HCT116 (cell line): ENCODE measurements around the gene C19orf44. TPM values are rescaled to one million over a fixed set of nuclear protein-coding genes. Genes with fewer than 3 reads are reported as not detected.
A peak's percentile ranks its signal among the peaks of the same experiment; 100 is the strongest.

Experiments used
- ATAC-seq: fragments of 200-7000 bp; cut with Tn5 transposase; 2 replicates; pipeline ENCODE4 v1.9.1; 2020; ENCODE audit warnings: mild to moderate bottlenecking, moderate library complexity
- Bru-seq: library from RNA; stranded (reverse); fragments of 400-500 nt; gene quantifications from one replicate; lab custom pipeline; 2021; lab: Mats Ljungman, UMichigan
- BruChase-seq, 2 experiments: library from RNA; stranded (reverse); fragments of 400-500 nt; gene quantifications; one replicate each; lab custom pipeline; 2021; lab: Mats Ljungman, UMichigan
- BruUV-seq: library from RNA; stranded (reverse); fragments of 400-500 nt; replicated peaks from 2 replicates; lab custom pipeline; 2021; lab: Mats Ljungman, UMichigan
- CTCF ChIA-PET: fragments of 300-600 bp; sonication (Branson Sonifier 250); formaldehyde crosslinking; loops from one replicate; lab custom pipeline; 2021; ENCODE audit warnings: antibody characterized with exemption; lab: Charles Lee
- POLR2A ChIA-PET: fragments of 300-600, 350-600 bp; sonication (Branson Sonifier 250); formaldehyde crosslinking; loops from one replicate; lab custom pipeline; 2021; ENCODE audit warnings: antibody characterized with exemption; lab: Charles Lee
- RAD21 ChIA-PET, 2 experiments: fragments of 300-600 bp; sonication (Branson Sonifier 250); formaldehyde crosslinking; loops; one replicate each; lab custom pipeline; 2023; ENCODE audit warnings: low total read pairs in 2 of 2; ENCODE audit not compliant: uncharacterized antibody in 2 of 2, unreplicated experiment in 2 of 2, low non-redundant PET in 1 of 2; lab: Charles Lee
- DNase-seq: peaks from one replicate; pipeline ENCODE4 v3.0.0-alpha.2; 2010; ENCODE audit warnings: low read depth, low spot score
- H2AFZ ChIP-seq: fragments of 200-600 bp; shearing (Covaris generic), sonication (generic); 2 replicates; pipeline ENCODE4 v1.6.1; 2017; ENCODE audit warnings: low read depth, mixed run types, mixed read lengths, antibody characterized with exemption, low read length; ENCODE audit not compliant: poor library complexity, severe bottlenecking
- H3K27ac ChIP-seq: 2 replicates; pipeline ENCODE4 v1.5.1; 2012; ENCODE audit warnings: low read depth, low read length
- H3K27me3 ChIP-seq: fragments of 200-600 bp; sonication (generic); 2 replicates; pipeline ENCODE4 v1.6.1; 2016; ENCODE audit warnings: mixed run types, low read length, mixed read lengths; ENCODE audit not compliant: insufficient read depth
- H3K36me3 ChIP-seq, 2 experiments: fragments of 200-500 bp in 1 of 2; fragments of 200-600 bp in 1 of 2; sonication (Bioruptor generic) in 1 of 2; sonication (generic) in 1 of 2; 2 replicates each; pipeline versions ENCODE4 v1.5.1 to v1.6.1; 2014 to 2016; ENCODE audit warnings: low read length in 2 of 2, inconsistent platforms in 1 of 2, mixed read lengths in 1 of 2, mixed run types in 1 of 2; ENCODE audit not compliant: insufficient read depth in 2 of 2, control insufficient read depth in 1 of 2
- H3K4me1 ChIP-seq, 2 experiments: fragments of 200-600 bp in 1 of 2; sonication (generic) in 1 of 2; 2 replicates each; pipeline versions ENCODE4 v1.5.1 to v1.6.1; 2012 to 2017; ENCODE audit warnings: low read length in 2 of 2, inconsistent platforms in 1 of 2, mild to moderate bottlenecking in 1 of 2, mixed read lengths in 1 of 2, mixed run types in 1 of 2, moderate library complexity in 1 of 2; ENCODE audit not compliant: insufficient read depth in 2 of 2, control insufficient read depth in 1 of 2
- H3K4me2 ChIP-seq: fragments of 200-600 bp; sonication (generic); 2 replicates; pipeline ENCODE4 v1.6.1; 2017; ENCODE audit warnings: mixed run types, low read length, mixed read lengths
- H3K4me3 ChIP-seq, 2 experiments: fragments of 200-600 bp in 1 of 2; sonication (generic) in 1 of 2; replicated peaks in 1 of 2; 2 replicates each; pipeline ENCODE4 v1.5.1; 2011 to 2016; ENCODE audit warnings: low read length in 2 of 2, control low read depth in 1 of 2, low read depth in 1 of 2, mild to moderate bottlenecking in 1 of 2, mixed read lengths in 1 of 2, mixed run types in 1 of 2
- H3K79me2 ChIP-seq: fragments of 200-600 bp; sonication (generic); 2 replicates; pipeline ENCODE4 v1.6.1; 2017; ENCODE audit warnings: mild to moderate bottlenecking, mixed run types, low read length, moderate library complexity, mixed read lengths; ENCODE audit not compliant: insufficient read depth
- H3K9ac ChIP-seq: fragments of 200-600 bp; sonication (generic); 2 replicates; pipeline ENCODE4 v1.6.1; 2016; ENCODE audit warnings: low read length, mixed read lengths
- H3K9me2 ChIP-seq: fragments of 200-600 bp; sonication (generic), shearing (Covaris generic); 2 replicates; pipeline ENCODE4 v1.6.1; 2017; ENCODE audit warnings: mixed run types, mild to moderate bottlenecking, moderate library complexity; ENCODE audit not compliant: insufficient read depth
- H3K9me3 ChIP-seq, 2 experiments: fragments of 200-500 bp in 1 of 2; fragments of 200-600 bp in 1 of 2; sonication (Bioruptor generic) in 1 of 2; sonication (generic) in 1 of 2; 2 replicates each; pipeline ENCODE4 v1.6.1; 2014 to 2017; ENCODE audit warnings: low read length in 2 of 2, mixed read lengths in 2 of 2, inconsistent platforms in 1 of 2, low read depth in 1 of 2, mild to moderate bottlenecking in 1 of 2, mixed run types in 1 of 2, moderate library complexity in 1 of 2; ENCODE audit not compliant: control insufficient read depth in 1 of 2, insufficient read depth in 1 of 2
- H4K20me1 ChIP-seq: fragments of 200-600 bp; sonication (generic), shearing (Covaris generic); 2 replicates; pipeline ENCODE4 v1.6.1; 2017; ENCODE audit warnings: mixed run types, mild to moderate bottlenecking, moderate library complexity; ENCODE audit not compliant: insufficient read depth
- CBX3 ChIP-seq: IDR thresholded peaks from 2 replicates; pipeline ENCODE4 v1.6.1; 2012; ENCODE audit warnings: low read depth
- CEBPB ChIP-seq: IDR thresholded peaks from 2 replicates; pipeline ENCODE4 v1.6.1; 2012; ENCODE audit warnings: low read depth
- ELF1 ChIP-seq: IDR thresholded peaks from 2 replicates; pipeline ENCODE4 v1.6.1; 2012; ENCODE audit warnings: low read depth, borderline replicate concordance
- EZH2 ChIP-seq: fragments of 200-600 bp; sonication (generic); IDR thresholded peaks from 2 replicates; pipeline ENCODE4 v1.6.1; 2017; ENCODE audit warnings: antibody characterized with exemption, mixed run types
- EZH2phosphoT487 ChIP-seq: fragments of 200-600 bp; IDR thresholded peaks from 2 replicates; pipeline ENCODE4 v1.6.1; 2018; ENCODE audit warnings: antibody characterized with exemption, borderline replicate concordance
- JUND ChIP-seq: IDR thresholded peaks from 2 replicates; pipeline ENCODE4 v1.6.1; 2012
- POLR2A ChIP-seq: IDR thresholded peaks from 2 replicates; pipeline ENCODE4 v1.7.0; 2011; ENCODE audit warnings: borderline replicate concordance; ENCODE audit not compliant: insufficient read depth, insufficient read length; ENCODE audit errors: extremely low read depth
- POLR2AphosphoS5 ChIP-seq: IDR thresholded peaks from 2 replicates; pipeline ENCODE4 v1.6.1; 2011; ENCODE audit warnings: mild to moderate bottlenecking, low read depth, low read length, moderate library complexity
- RAD21 ChIP-seq: IDR thresholded peaks from 2 replicates; pipeline ENCODE4 v1.6.1; 2012; ENCODE audit warnings: low read depth, mild to moderate bottlenecking
- SP1 ChIP-seq: IDR thresholded peaks from 2 replicates; pipeline ENCODE4 v1.6.1; 2012; ENCODE audit warnings: low read depth
- YY1 ChIP-seq: IDR thresholded peaks from 2 replicates; pipeline ENCODE4 v1.6.1; 2011; ENCODE audit warnings: low read length, low read depth, moderate library complexity, mild to moderate bottlenecking; ENCODE audit not compliant: insufficient replicate concordance; ENCODE audit errors: extremely low read depth
- ZFX ChIP-seq: fragments of 450-650 bp; IDR thresholded peaks from 2 replicates; pipeline ENCODE4 v1.6.1; 2017
- intact Hi-C: fragments of 100-400 bp; cut with micrococcal nuclease; formaldehyde crosslinking; loops from 2 replicates; pipeline ENCODE4 v1.10.0; 2022
- long read RNA-seq: library from polyadenylated mRNA; unstranded; transcript quantifications from one replicate; pipeline ENCODE4 v2.0.0, GENCODE V29; 2021; ENCODE audit not compliant: unreplicated experiment
- polyA plus RNA-seq: library from polyadenylated mRNA; unstranded; fragments of >200 nt; gene quantifications from 2 replicates; pipeline ENCODE4 v1.2.1, GENCODE V29; 2012; ENCODE audit warnings: missing spikeins
- total RNA-seq: library from RNA; stranded (reverse); gene quantifications from one replicate; pipeline ENCODE4 v1.2.1, GENCODE V29; 2021; ENCODE audit not compliant: unreplicated experiment
- TF ChIP-seq, protein P1 (sequence below), 3 experiments: fragments of 200-600 bp in 1 of 3; sonication (generic) in 1 of 3; IDR thresholded peaks in 2 of 3; conservative IDR thresholded peaks in 1 of 3; 2 replicates each; pipeline ENCODE4 v1.5.1; 2012 to 2017; ENCODE audit warnings: low read depth in 2 of 3, low read length in 2 of 3, antibody characterized with exemption in 1 of 3, borderline replicate concordance in 1 of 3, control low read depth in 1 of 3, mild to moderate bottlenecking in 1 of 3, mixed read lengths in 1 of 3, mixed run types in 1 of 3, moderate library complexity in 1 of 3; ENCODE audit not compliant: insufficient read depth in 1 of 3
- TF ChIP-seq, protein P2 (sequence below): IDR thresholded peaks from 2 replicates; pipeline ENCODE4 v1.6.1; 2012
- TF ChIP-seq, protein P3 (sequence below): IDR thresholded peaks from 2 replicates; pipeline ENCODE4 v1.6.1; 2011; ENCODE audit warnings: mild to moderate bottlenecking, low read length, moderate library complexity; ENCODE audit not compliant: insufficient replicate concordance; ENCODE audit errors: extremely low read depth
- TF ChIP-seq, protein P4 (sequence below): IDR thresholded peaks from 2 replicates; pipeline ENCODE4 v1.6.1; 2012

The C19orf44 gene
- total RNA-seq (6.8 TPM), Bru-seq, nascent RNA (percentile 45 among the genes with signal in this experiment), BruChase-seq, experiment 1, labeled RNA remaining after a 6-hour chase (percentile 53 among the genes with signal in this experiment), BruChase-seq, experiment 2, labeled RNA remaining after a 2-hour chase (percentile 56 among the genes with signal in this experiment)
- polyA plus RNA-seq, result 3.5 and 6.5 TPM in 2 replicates
- long read RNA-seq, partial matches to known transcripts, result 5 of 11 reads
- long read RNA-seq, other reads (novel, unspliced or antisense), result 6 of 11 reads

DNA sequence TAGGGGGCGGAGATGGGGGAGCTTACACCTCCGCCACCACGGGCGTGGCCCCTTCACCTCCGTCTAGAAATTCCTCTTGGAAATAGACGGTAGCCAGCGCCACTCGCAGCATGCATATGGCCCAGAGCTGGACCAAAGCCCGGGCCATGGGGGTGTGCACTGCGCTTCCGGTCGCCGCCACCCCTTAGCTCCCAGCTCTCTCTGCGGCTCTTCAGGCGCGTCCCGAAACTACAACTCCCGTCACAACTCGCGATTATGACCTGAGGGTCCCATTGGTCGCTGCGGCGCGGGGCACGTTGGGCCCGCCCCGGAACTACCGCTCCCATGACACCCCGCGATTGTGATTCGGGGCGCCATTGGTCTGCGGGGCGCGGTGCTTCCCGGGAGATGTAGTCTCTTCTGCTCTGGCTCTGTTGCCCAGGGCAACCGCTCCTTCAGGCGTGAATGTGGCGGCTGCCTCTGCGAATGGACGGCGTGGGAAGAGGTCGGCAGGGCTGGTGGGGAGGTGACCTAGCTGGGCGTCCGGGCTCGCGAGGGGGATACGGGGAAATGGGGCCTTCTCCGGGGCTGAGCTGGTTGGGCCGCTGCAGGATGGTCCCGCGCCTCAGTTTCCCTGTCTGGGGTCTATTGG is at the start of gene C19orf44, which contains the start of gene CALR3:
TSS of gene C19orf44 (plus strand) at position 413 of the 631 bp plus-strand sequence. CDS start 4,399 bp downstream, outside the sequence.
TSS of gene CALR3 (minus strand) at position 186 of the 631 bp plus-strand sequence. CDS start at position 148, 38 bp downstream.
- TF ChIP-seq CEBPB, result no peak
- TF ChIP-seq, protein P1, sequence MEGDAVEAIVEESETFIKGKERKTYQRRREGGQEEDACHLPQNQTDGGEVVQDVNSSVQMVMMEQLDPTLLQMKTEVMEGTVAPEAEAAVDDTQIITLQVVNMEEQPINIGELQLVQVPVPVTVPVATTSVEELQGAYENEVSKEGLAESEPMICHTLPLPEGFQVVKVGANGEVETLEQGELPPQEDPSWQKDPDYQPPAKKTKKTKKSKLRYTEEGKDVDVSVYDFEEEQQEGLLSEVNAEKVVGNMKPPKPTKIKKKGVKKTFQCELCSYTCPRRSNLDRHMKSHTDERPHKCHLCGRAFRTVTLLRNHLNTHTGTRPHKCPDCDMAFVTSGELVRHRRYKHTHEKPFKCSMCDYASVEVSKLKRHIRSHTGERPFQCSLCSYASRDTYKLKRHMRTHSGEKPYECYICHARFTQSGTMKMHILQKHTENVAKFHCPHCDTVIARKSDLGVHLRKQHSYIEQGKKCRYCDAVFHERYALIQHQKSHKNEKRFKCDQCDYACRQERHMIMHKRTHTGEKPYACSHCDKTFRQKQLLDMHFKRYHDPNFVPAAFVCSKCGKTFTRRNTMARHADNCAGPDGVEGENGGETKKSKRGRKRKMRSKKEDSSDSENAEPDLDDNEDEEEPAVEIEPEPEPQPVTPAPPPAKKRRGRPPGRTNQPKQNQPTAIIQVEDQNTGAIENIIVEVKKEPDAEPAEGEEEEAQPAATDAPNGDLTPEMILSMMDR (IDR thresholded peaks at IDR 0.05 in 2 of 3, conservative IDR thresholded peaks at IDR 0.05 in 1 of 3; ENCODE audit: borderline replicate concordance in 1 of 3, insufficient read depth in 1 of 3, low read depth in 2 of 3, low read length in 2 of 3), result no peak
- no peak for TF ChIP-seq JUND
- TF ChIP-seq, protein P2, sequence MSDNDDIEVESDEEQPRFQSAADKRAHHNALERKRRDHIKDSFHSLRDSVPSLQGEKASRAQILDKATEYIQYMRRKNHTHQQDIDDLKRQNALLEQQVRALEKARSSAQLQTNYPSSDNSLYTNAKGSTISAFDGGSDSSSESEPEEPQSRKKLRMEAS, result peak; percentile 63; the same call in 1 of the 2 replicates
- TF ChIP-seq EZH2, result no peak
- TF ChIP-seq ZFX, result no peak; the same call in 1 of the 2 replicates
- peak; percentile 98 for TF ChIP-seq SP1
- TF ChIP-seq ELF1, result peak; percentile 88
- TF ChIP-seq POLR2A, result peak; percentile 32
- no peak for TF ChIP-seq CBX3
- TF ChIP-seq YY1, result peak; percentile 76
- TF ChIP-seq EZH2phosphoT487, result no peak
- no peak for TF ChIP-seq RAD21
- TF ChIP-seq, protein P3, sequence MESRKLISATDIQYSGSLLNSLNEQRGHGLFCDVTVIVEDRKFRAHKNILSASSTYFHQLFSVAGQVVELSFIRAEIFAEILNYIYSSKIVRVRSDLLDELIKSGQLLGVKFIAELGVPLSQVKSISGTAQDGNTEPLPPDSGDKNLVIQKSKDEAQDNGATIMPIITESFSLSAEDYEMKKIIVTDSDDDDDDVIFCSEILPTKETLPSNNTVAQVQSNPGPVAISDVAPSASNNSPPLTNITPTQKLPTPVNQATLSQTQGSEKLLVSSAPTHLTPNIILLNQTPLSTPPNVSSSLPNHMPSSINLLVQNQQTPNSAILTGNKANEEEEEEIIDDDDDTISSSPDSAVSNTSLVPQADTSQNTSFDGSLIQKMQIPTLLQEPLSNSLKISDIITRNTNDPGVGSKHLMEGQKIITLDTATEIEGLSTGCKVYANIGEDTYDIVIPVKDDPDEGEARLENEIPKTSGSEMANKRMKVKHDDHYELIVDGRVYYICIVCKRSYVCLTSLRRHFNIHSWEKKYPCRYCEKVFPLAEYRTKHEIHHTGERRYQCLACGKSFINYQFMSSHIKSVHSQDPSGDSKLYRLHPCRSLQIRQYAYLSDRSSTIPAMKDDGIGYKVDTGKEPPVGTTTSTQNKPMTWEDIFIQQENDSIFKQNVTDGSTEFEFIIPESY, result no peak
- TF ChIP-seq POLR2AphosphoS5, result peak; percentile 56
- TF ChIP-seq, protein P4, sequence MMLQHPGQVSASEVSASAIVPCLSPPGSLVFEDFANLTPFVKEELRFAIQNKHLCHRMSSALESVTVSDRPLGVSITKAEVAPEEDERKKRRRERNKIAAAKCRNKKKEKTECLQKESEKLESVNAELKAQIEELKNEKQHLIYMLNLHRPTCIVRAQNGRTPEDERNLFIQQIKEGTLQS, result no peak
- H3K27ac ChIP-seq, result peak within 1 kb of the TSS; percentile 49
- H2AFZ ChIP-seq, result peak within 1 kb of the TSS; percentile 82
- no peaks in the 10 kb centered on the region for H3K36me3 ChIP-seq
- ChIA-PET POLR2A (no interaction called here), RAD21 (no interaction called here), CTCF (no interaction called here)
- H3K4me1 ChIP-seq, result peaks cover 9 to 32% of the 10 kb centered on the region in 2 experiments
- H3K9ac ChIP-seq, result peak within 1 kb of the TSS; percentile 64
- H3K27me3 ChIP-seq, result no peaks in the 10 kb centered on the region
- no peaks in the 10 kb centered on the region for H3K9me2 ChIP-seq
- no peaks in the 10 kb centered on the region for H3K9me3 ChIP-seq
- BruUV-seq, result no TSS peak
- no peaks in the 10 kb centered on the region for H4K20me1 ChIP-seq
- H3K4me2 ChIP-seq, result peak within 1 kb of the TSS; percentile 88
- ATAC-seq (peak; percentile 99), DNase-seq (peak; percentile 94)
- peaks cover 26% of the 10 kb centered on the region for H3K79me2 ChIP-seq
- peak within 1 kb of the TSS; percentile 91 to 95 for H3K4me3 ChIP-seq
- intact Hi-C loops, result no loop called here
